Urinary bladder (tissue), 4 donors: ENCODE measurements around the gene MYO7B. TPM values are rescaled to one million over a fixed set of nuclear protein-coding genes. Genes with fewer than 3 reads are reported as not detected.

Experiments used
- DNase-seq: peaks from one replicate; pipeline ENCODE4 v3.0.0-alpha.2; 2015; ENCODE audit errors: extremely low spot score
- H3K27ac ChIP-seq: one replicate; pipeline ENCODE4 v1.5.1; 2013; ENCODE audit warnings: low read depth, mild to moderate bottlenecking, moderate library complexity
- H3K36me3 ChIP-seq: one replicate; pipeline ENCODE4 v1.6.1; 2013; ENCODE audit warnings: mild to moderate bottlenecking, moderate library complexity; ENCODE audit not compliant: insufficient read depth
- H3K4me1 ChIP-seq: one replicate; pipeline ENCODE4 v1.6.1; 2013; ENCODE audit warnings: mild to moderate bottlenecking, moderate library complexity; ENCODE audit not compliant: insufficient read depth
- H3K4me3 ChIP-seq: one replicate; pipeline ENCODE4 v1.5.1; 2013; ENCODE audit warnings: low read depth, low read length
- whole genome bisulfite sequencing: extraction: QIAGEN DNeasy Blood & Tissue Kit; methylation state at CpG from one replicate; pipeline ENCODE4 v1.1.7; 2013; 5-methylcytosine and 5-hydroxymethylcytosine counted together
- polyA plus RNA-seq: library from polyadenylated mRNA; stranded (reverse); fragments of 200-250 nt; gene quantifications from one replicate; pipeline ENCODE4 v1.2.3, GENCODE V29; 2013
- total RNA-seq: library from RNA; depleted of rRNA; stranded (reverse); fragments of >200 nt; gene quantifications from one replicate; pipeline ENCODE4 v1.2.3, GENCODE V29; 2014
- donor health status: healthy with polysubstance abuse.
- donor health status: healthy.

MYO7B gene
- total and polyA plus RNA-seq, 2 donors: 0.11 to 0.51 TPM

GRCh38 chr2:127664065-127664894, 128.8 kb downstream of the MYO7B start:
- no peak for DNase-seq
- WGBS: 17% methylated on average over 69 of the region's 69 CpGs
- Histone ChIP-seq H3K36me3 (no peaks in the 10 kb centered on the region), H3K4me3 (peak overlapping the region; percentile 39), H3K4me1 (no peaks in the 10 kb centered on the region), H3K27ac (no peak overlapping the region)

GRCh38 chr2:127664895-127665225, 129.4 kb downstream of the MYO7B start:
- Histone ChIP-seq H3K4me1 (no peaks in the 10 kb centered on the region), H3K27ac (no peak overlapping the region), H3K4me3 (no peak overlapping the region), H3K36me3 (no peaks in the 10 kb centered on the region)
- no peak for DNase-seq
- 69% methylated on average over 6 of the region's 6 CpGs for WGBS

- no peak overlapping the region for H3K27ac ChIP-seq
- H3K4me3 ChIP-seq: no peak overlapping the region
- H3K36me3 ChIP-seq: no peaks in the 10 kb centered on the region
- no peak for DNase-seq
- WGBS: 69% methylated on average over 8 of the region's 8 CpGs
- no peaks in the 10 kb centered on the region for H3K4me1 ChIP-seq
Observed at GRCh38 chr2:127665267-127665893, 129.9 kb downstream of the MYO7B start.

- no peaks in the 10 kb centered on the region for H3K36me3 ChIP-seq
- H3K4me3 ChIP-seq: no peak overlapping the region
- H3K27ac ChIP-seq: no peak overlapping the region
- DNase-seq: no peak
- H3K4me1 ChIP-seq: no peaks in the 10 kb centered on the region
- 51% methylated on average over 7 of the region's 7 CpGs for WGBS
Observed at GRCh38 chr2:127669056-127669455, 133.6 kb downstream of the MYO7B start.

- Histone ChIP-seq H3K27ac (no peak overlapping the region), H3K4me1 (no peaks in the 10 kb centered on the region), H3K4me3 (no peak overlapping the region), H3K36me3 (no peaks in the 10 kb centered on the region)
- WGBS: 62% methylated on average over 10 of the region's 10 CpGs
- no peak for DNase-seq
Observed at GRCh38 chr2:127670055-127670956, 134.8 kb downstream of the MYO7B start.

- H3K27ac ChIP-seq: no peak overlapping the region
- DNase-seq: no peak
- H3K36me3 ChIP-seq: no peaks in the 10 kb centered on the region
- WGBS: 68% methylated on average over 5 of the region's 5 CpGs
- H3K4me3 ChIP-seq: no peak overlapping the region
- H3K4me1 ChIP-seq: no peaks in the 10 kb centered on the region
Observed at GRCh38 chr2:127670957-127671290, 135.4 kb downstream of the MYO7B start.

- WGBS: 59% methylated on average over 14 of the region's 14 CpGs
- H3K27ac ChIP-seq: no peak overlapping the region
- no peak for DNase-seq
- H3K4me3 ChIP-seq: no peak overlapping the region
- H3K36me3 ChIP-seq: no peaks in the 10 kb centered on the region
- H3K4me1 ChIP-seq: no peaks in the 10 kb centered on the region
Observed at GRCh38 chr2:127671557-127672302, 136.2 kb downstream of the MYO7B start.

- 45% methylated on average over 20 of the region's 20 CpGs for WGBS
- no peak for DNase-seq
- Histone ChIP-seq H3K4me1 (no peaks in the 10 kb centered on the region), H3K27ac (peak overlapping the region; percentile 53), H3K4me3 (peak overlapping the region; percentile 73), H3K36me3 (no peaks in the 10 kb centered on the region)
Observed at GRCh38 chr2:127672341-127673224, 137.1 kb downstream of the MYO7B start.

- no peak for DNase-seq
- no peaks in the 10 kb centered on the region for H3K4me1 ChIP-seq
- peak overlapping the region; percentile 38 for H3K27ac ChIP-seq
- peak overlapping the region; percentile 73 for H3K4me3 ChIP-seq
- 49% methylated on average over 17 of the region's 17 CpGs for WGBS
- H3K36me3 ChIP-seq: no peaks in the 10 kb centered on the region
Observed at GRCh38 chr2:127673291-127674069, 138.0 kb downstream of the MYO7B start.

- no peak for DNase-seq
- Histone ChIP-seq H3K4me3 (peak overlapping the region; percentile 73), H3K27ac (peak overlapping the region; percentile 51), H3K36me3 (no peaks in the 10 kb centered on the region), H3K4me1 (no peaks in the 10 kb centered on the region)
- WGBS: 3% methylated on average over 72 of the region's 72 CpGs
Observed at GRCh38 chr2:127674241-127675209, 139.0 kb downstream of the MYO7B start.
